Lung microvascular endothelial cell (primary cell): Measurements from ENCODE around the gene MUC2. TPM values are rescaled to one million over a fixed set of nuclear protein-coding genes. Genes with fewer than 3 reads are reported as not detected.

Source experiments
- DNase-seq, 2 donors: peaks; one replicate each; pipeline versions ENCODE4 v3.0.0 to v3.0.0-alpha.2; 2010; ENCODE audit warnings: low read depth in 2 of 2
- total RNA-seq: library from RNA; depleted of rRNA; stranded (reverse); fragments of >200 nt; gene quantifications from 2 replicates; pipeline ENCODE4 v1.2.1, GENCODE V29; 2014

Gene MUC2
- total RNA-seq, 1 donor from 2014 or later: not detected

- no peak for DNase-seq
Measured at GRCh38 chr11:1051356-1052132, 23.1 kb upstream of the MUC2 start.

GRCh38 chr11:1052133-1053011 is 22.3 kb upstream of the MUC2 start:
- no peak for DNase-seq

- no peak for DNase-seq
Measured at GRCh38 chr11:1053121-1053901, 21.4 kb upstream of the MUC2 start.

- no peak for DNase-seq
Measured at GRCh38 chr11:1054143-1055108, 20.2 kb upstream of the MUC2 start.

GRCh38 chr11:1055109-1055703 is 19.5 kb upstream of the MUC2 start:
- no peak for DNase-seq

- no peak for DNase-seq
Measured at GRCh38 chr11:1055990-1056771, 18.5 kb upstream of the MUC2 start.

- no peak for DNase-seq
Measured at GRCh38 chr11:1057806-1058205, 16.9 kb upstream of the MUC2 start.

- no peak for DNase-seq
Measured at GRCh38 chr11:1059759-1060158, 14.9 kb upstream of the MUC2 start.

GRCh38 chr11:1060410-1060809 is 14.3 kb upstream of the MUC2 start:
- no peak for DNase-seq

GRCh38 chr11:1060852-1061616 is 13.6 kb upstream of the MUC2 start:
- peak; percentile 34 to 66 for DNase-seq

- DNase-seq: no peak
Measured at GRCh38 chr11:1062075-1062820, 12.4 kb upstream of the MUC2 start.

GRCh38 chr11:1064167-1064566 is 10.5 kb upstream of the MUC2 start:
- no peak for DNase-seq

- DNase-seq: no peak
Measured at GRCh38 chr11:1067812-1068496, 6.7 kb upstream of the MUC2 start.

GRCh38 chr11:1069740-1070139 is 4.9 kb upstream of the MUC2 start:
- DNase-seq: no peak

GRCh38 chr11:1070594-1071462 is 3.8 kb upstream of the MUC2 start:
- no peak for DNase-seq

- no peak for DNase-seq
Measured at GRCh38 chr11:1071571-1072115, 3.0 kb upstream of the MUC2 start.
